K562 (cell line): Measurements from ENCODE around the gene NPR2. TPM values are rescaled to one million over a fixed set of nuclear protein-coding genes. Genes with fewer than 3 reads are reported as not detected.
A peak's percentile ranks its signal among the peaks of the same experiment; 100 is the strongest.

ENCODE experiments used
- ATAC-seq: fragments of 200-7000 bp; cut with Tn5 transposase; 3 replicates; pipeline ENCODE4 v1.9.1; 2020; ENCODE audit warnings: moderate library complexity
- BruUV-seq: library from RNA; stranded (reverse); fragments of 400-500 nt; replicated peaks from 2 replicates; lab custom pipeline; 2021; lab: Mats Ljungman, UMichigan
- CTCF ChIA-PET: fragments of 300-600 bp; formaldehyde crosslinking; extraction: SDS; loops from one replicate; lab custom pipeline; 2021; ENCODE audit warnings: low intra/inter-chr PET ratio; lab: Yijun Ruan, JAX
- POLR2A ChIA-PET: fragments of 300-600, 350-650 bp; sonication (Branson Sonifier 250); formaldehyde crosslinking; extraction: SDS; loops from one replicate; lab custom pipeline; 2021; ENCODE audit warnings: antibody characterized with exemption, inconsistent platforms; lab: Yijun Ruan, JAX
- DNase-seq, 4 experiments: peaks; one replicate each; pipeline versions ENCODE4 v3.0.0 to v3.0.0-alpha.2; 2011 to 2018; ENCODE audit warnings: low spot score in 3 of 4, mixed read lengths in 3 of 4; ENCODE audit errors: extremely low read depth in 1 of 4
- FAIRE-seq: peaks from 2 replicates; lab custom pipeline; 2011; peaks lifted over from hg19 to GRCh38; lab: Jason Lieb, UNC
- H2AFZ ChIP-seq: 2 replicates; pipeline ENCODE4 v1.6.0; 2011; ENCODE audit warnings: low read depth, low read length, control low read depth, inconsistent platforms
- H3K27ac ChIP-seq: fragments of 200-600 bp; 3 replicates; pipeline ENCODE4 v1.8.0; 2011; ENCODE audit warnings: low read depth, mild to moderate bottlenecking, control low read depth, inconsistent platforms, low read length, moderate library complexity, mixed read lengths; ENCODE audit errors: extremely low read depth
- H3K27me3 ChIP-seq, 2 experiments: fragments of 300-600 bp in 1 of 2; 2 replicates in 1 of 2; 3 replicates in 1 of 2; pipeline versions ENCODE4 v1.6.0 to v1.8.0; 2011; ENCODE audit warnings: inconsistent platforms in 2 of 2, low read length in 2 of 2, mild to moderate bottlenecking in 1 of 2, mixed read lengths in 1 of 2, moderate library complexity in 1 of 2; ENCODE audit not compliant: control insufficient read depth in 2 of 2, insufficient read depth in 2 of 2
- H3K36me3 ChIP-seq: fragments of 300-600 bp; 3 replicates; pipeline ENCODE4 v1.8.0; 2011; ENCODE audit warnings: mild to moderate bottlenecking, low read length, inconsistent platforms; ENCODE audit not compliant: control insufficient read depth, insufficient read depth
- H3K4me1 ChIP-seq, 2 experiments: fragments of 200-600 bp in 1 of 2; replicated peaks in 1 of 2; 2 replicates in 1 of 2; 3 replicates in 1 of 2; pipeline versions ENCODE4 v1.5.1 to v1.8.0; 2011; ENCODE audit warnings: inconsistent platforms in 2 of 2, low read length in 2 of 2, mild to moderate bottlenecking in 1 of 2, mixed read lengths in 1 of 2, moderate library complexity in 1 of 2; ENCODE audit not compliant: control insufficient read depth in 2 of 2, insufficient read depth in 2 of 2
- H3K4me2 ChIP-seq: 2 replicates; pipeline ENCODE4 v1.6.1; 2011; ENCODE audit warnings: low read length, control low read depth, inconsistent platforms, mixed read lengths; ENCODE audit not compliant: insufficient read depth
- H3K4me3 ChIP-seq: fragments of 200-600 bp; sonication (generic), shearing (Covaris generic); 2 replicates; pipeline ENCODE4 v1.5.1; 2016; ENCODE audit warnings: control low read depth, inconsistent platforms
- H3K79me2 ChIP-seq: fragments of 200-600 bp; 3 replicates; pipeline ENCODE4 v1.8.0; 2011; ENCODE audit warnings: low read length, inconsistent platforms; ENCODE audit not compliant: control insufficient read depth, insufficient read depth
- H3K9ac ChIP-seq, 2 experiments: 2 replicates each; pipeline versions ENCODE4 v1.6.0 to v1.6.1; 2011; ENCODE audit warnings: low read depth in 2 of 2, low read length in 2 of 2, control low read depth in 1 of 2, inconsistent platforms in 1 of 2, mild to moderate bottlenecking in 1 of 2, mixed read lengths in 1 of 2; ENCODE audit not compliant: insufficient read depth in 1 of 2
- H3K9me1 ChIP-seq: one replicate; pipeline ENCODE4 v1.6.0; 2011; ENCODE audit warnings: inconsistent platforms, mild to moderate bottlenecking, low read length, moderate library complexity; ENCODE audit not compliant: control insufficient read depth, insufficient read depth
- H3K9me3 ChIP-seq: replicated peaks from 2 replicates; pipeline ENCODE4 v1.5.1; 2011; ENCODE audit warnings: low read depth, low read length, inconsistent platforms; ENCODE audit not compliant: control insufficient read depth, insufficient read depth
- H4K20me1 ChIP-seq: replicated peaks from 2 replicates; pipeline ENCODE4 v1.6.1; 2011; ENCODE audit warnings: low read length, inconsistent platforms, mixed read lengths; ENCODE audit not compliant: control insufficient read depth, insufficient read depth
- CHD7 ChIP-seq: fragments of 200-600 bp; sonication (generic); IDR thresholded peaks from one replicate; pipeline ENCODE4 v1.6.1; 2012; ENCODE audit warnings: mild to moderate bottlenecking, low read depth, low read length, inconsistent platforms
- DPF2 ChIP-seq: fragments of 450-650 bp; IDR thresholded peaks from 2 replicates; pipeline ENCODE4 v1.6.1; 2016
- SPI1 ChIP-seq: IDR thresholded peaks from 2 replicates; pipeline ENCODE4 v1.6.1; 2011; ENCODE audit warnings: low read depth, low read length, control low read depth, borderline replicate concordance
- ZNF347 ChIP-seq: fragments of 450-650 bp; formaldehyde crosslinking; IDR thresholded peaks from 2 replicates; pipeline ENCODE4 v1.4.0; 2020; ENCODE audit warnings: low read depth, mild to moderate bottlenecking, moderate library complexity
- WGBS: fragments of 100-300 bp; shearing (Covaris generic); methylation state at CpG from one replicate; pipeline ENCODE4 v1.1.6; 2016; ENCODE audit warnings: low coverage, mixed read lengths; ENCODE audit not compliant: insufficient coverage; ENCODE audit errors: missing lambda C conversion rate; 5-methylcytosine and 5-hydroxymethylcytosine counted together
- in situ Hi-C: fragments of 300-500 bp; cut with MboI; formaldehyde crosslinking; loops from 4 replicates; pipeline ENCODE4 v1.15.0; 2018; ENCODE audit warnings: inconsistent platforms, mixed read lengths
- intact Hi-C: fragments of 100-400 bp; cut with micrococcal nuclease; formaldehyde crosslinking; loops from 2 replicates; pipeline ENCODE4 v1.14.2; 2022
- polyA plus RNA-seq, 8 experiments: library from polyadenylated mRNA; depleted of rRNA in 4 of 8; stranded (reverse) in 5 of 8; unstranded in 3 of 8; fragments of >200 nt; fragmentation: Nextera tagmentation in 2 of 8; fragmentation: Illumina TruSeq in 1 of 8; extraction: Ambion mirVana in 2 of 8; extraction: Trizol in 1 of 8; gene quantifications; 2 replicates each; pipeline versions ENCODE4 v1.2.1 to v1.2.3, GENCODE V29; 2011 to 2014; ENCODE audit warnings: inconsistent platforms in 1 of 8, missing spikeins in 1 of 8
- total RNA-seq, 7 experiments: library from RNA; depleted of rRNA in 6 of 7; stranded (reverse); fragments of >200 nt in 6 of 7; fragmentation: Illumina TruSeq in 2 of 7; extraction: Trizol in 2 of 7; gene quantifications; 2 replicates each; pipeline versions ENCODE4 v1.2.1 to v1.2.3, GENCODE V29; 2011 to 2021; ENCODE audit warnings: low replicate concordance in 1 of 7

Gene NPR2
- total and polyA plus RNA-seq, 9 of the 15 experiments (the other 6 are each of a cell fraction or from before 2014, with no cell fraction given): 2.4 to 12.9 (median 6.0) TPM

- Histone ChIP-seq H3K27me3 (no peaks in the 10 kb centered on the region), H4K20me1 (no peaks in the 10 kb centered on the region), H3K27ac (peak overlapping the region; percentile 73; the same call in 2 of the 3 replicates), H3K9me1 (no peaks in the 10 kb centered on the region), H2AFZ (peak overlapping the region; percentile 75; the same call in 1 of the 2 replicates), H3K79me2 (peaks cover 9% of the 10 kb centered on the region), H3K9ac (peak overlapping the region; percentile 51 to 84; a peak in 3 of 4 replicates), H3K9me3 (no peaks in the 10 kb centered on the region), H3K36me3 (0 out of 3 replicates have a peak, but pooled peaks cover 4% of the 10 kb centered on the region), H3K4me2 (peak overlapping the region; percentile 62), H3K4me1 (peaks cover 6 to 23% of the 10 kb centered on the region in 2 experiments; a peak in 4 of 5 replicates), H3K4me3 (no peak overlapping the region)
- peak; percentile 75 for FAIRE-seq
- DNase-seq: peak in 2 of 4 experiments; percentile 13 to 29
- ChIA-PET POLR2A (interaction anchor here (0.9 to 1.1 kb wide), 3 partner anchors 8 to 36 kb away, joined by 3 to 4 read pairs (median 3); no protein-coding TSS in a partner anchor), CTCF (no interaction called here)
- WGBS: 27% methylated on average over 7 of the region's 7 CpGs
- BruUV-seq: no TSS peak
- intact Hi-C loops: loop anchor here (5.0 kb wide), 1 partner anchor 38 kb away; no protein-coding TSS in a partner anchor
- in situ Hi-C loops: no loop called here
- peak; percentile 81 for ATAC-seq
- TF ChIP-seq DPF2 (no peak), SPI1 (peak; percentile 67; the same call in 1 of the 2 replicates), ZNF347 (CRISPR knock-in tag) (no peak), CHD7 (no peak)
Observed at GRCh38 chr9:35774907-35775635, 16.3 kb upstream of the NPR2 start.
